Karpas-422 (cell line): ENCODE data around the gene PRKG1. TPM values are rescaled to one million over a fixed set of nuclear protein-coding genes. Genes with fewer than 3 reads are reported as not detected.

Experiments
- DNase-seq: peaks from one replicate; pipeline ENCODE4 v3.0.0-alpha.2; 2015
- H2AFZ ChIP-seq: fragments of 200-600 bp; sonication (generic); 2 replicates; pipeline ENCODE4 v1.6.1; 2014; ENCODE audit warnings: antibody characterized with exemption, low read length, mixed read lengths
- H3K27ac ChIP-seq: fragments of 200-600 bp; sonication (generic); 2 replicates; pipeline ENCODE4 v1.5.1; 2014; ENCODE audit warnings: mild to moderate bottlenecking, low read length, moderate library complexity
- H3K27me3 ChIP-seq: fragments of 200-600 bp; sonication (generic); 2 replicates; pipeline ENCODE4 v1.6.1; 2014; ENCODE audit warnings: low read length, mixed read lengths
- H3K36me3 ChIP-seq: fragments of 200-600 bp; sonication (generic); 2 replicates; pipeline ENCODE4 v1.6.1; 2014; ENCODE audit warnings: low read length, mixed read lengths; ENCODE audit not compliant: insufficient read depth
- H3K4me1 ChIP-seq: fragments of 200-600 bp; sonication (generic); 2 replicates; pipeline ENCODE4 v1.6.1; 2014; ENCODE audit warnings: mild to moderate bottlenecking, low read length, mixed read lengths
- H3K4me2 ChIP-seq: fragments of 200-600 bp; sonication (generic); 2 replicates; pipeline ENCODE4 v1.6.1; 2014; ENCODE audit warnings: low read length, low read depth, mild to moderate bottlenecking; ENCODE audit not compliant: poor library complexity, severe bottlenecking
- H3K4me3 ChIP-seq: fragments of 200-600 bp; sonication (generic); 2 replicates; pipeline ENCODE4 v1.5.1; 2014; ENCODE audit warnings: mild to moderate bottlenecking, antibody characterized with exemption, low read length, mixed read lengths
- H3K79me2 ChIP-seq: fragments of 200-600 bp; sonication (generic); 2 replicates; pipeline ENCODE4 v1.6.1; 2014; ENCODE audit warnings: mild to moderate bottlenecking, low read length, mixed read lengths
- H3K9ac ChIP-seq: fragments of 200-600 bp; sonication (generic); 2 replicates; pipeline ENCODE4 v1.6.0; 2014; ENCODE audit warnings: low read length
- H3K9me2 ChIP-seq: fragments of 200-600 bp; sonication (generic), shearing (Covaris generic); replicated peaks from 2 replicates; pipeline ENCODE4 v1.6.0; 2014; ENCODE audit warnings: mild to moderate bottlenecking, low read length, moderate library complexity; ENCODE audit not compliant: insufficient read depth
- H3K9me3 ChIP-seq: fragments of 300-700, 200-600 bp; sonication (generic); 2 replicates; pipeline ENCODE4 v1.6.1; 2014; ENCODE audit warnings: low read length, mixed read lengths
- H4K20me1 ChIP-seq: fragments of 200-600 bp; sonication (generic); 2 replicates; pipeline ENCODE4 v1.6.1; 2014; ENCODE audit warnings: mild to moderate bottlenecking, antibody characterized with exemption, low read length, low read depth; ENCODE audit not compliant: insufficient read depth
- total RNA-seq: library from RNA; depleted of rRNA; stranded (reverse); fragments of >200 nt; shearing (Covaris generic); gene quantifications from 2 replicates; pipeline ENCODE4 v1.2.3, GENCODE V29; 2014; ENCODE audit warnings: low replicate concordance

The PRKG1 gene
- total RNA-seq, 1 experiment from 2014 or later: not detected

GRCh38 chr10:52129410-52130178, 1055.3 kb downstream of the PRKG1 start:
- Histone ChIP-seq H3K4me3 (no peak overlapping the region), H3K9ac (no peak overlapping the region), H3K27me3 (no peaks in the 10 kb centered on the region), H3K27ac (no peak overlapping the region), H3K79me2 (no peaks in the 10 kb centered on the region), H3K9me2 (no peaks in the 10 kb centered on the region), H2AFZ (no peak overlapping the region), H4K20me1 (no peaks in the 10 kb centered on the region), H3K36me3 (no peaks in the 10 kb centered on the region), H3K9me3 (peaks cover 7% of the 10 kb centered on the region; the same call in 1 of the 2 replicates), H3K4me2 (no peak overlapping the region), H3K4me1 (no peaks in the 10 kb centered on the region)
- no peak for DNase-seq

GRCh38 chr10:52135101-52135500, 1060.8 kb downstream of the PRKG1 start:
- DNase-seq: no peak
- H2AFZ ChIP-seq: no peak overlapping the region
- no peaks in the 10 kb centered on the region for H3K79me2 ChIP-seq
- H4K20me1 ChIP-seq: no peaks in the 10 kb centered on the region
- no peaks in the 10 kb centered on the region for H3K36me3 ChIP-seq
- H3K27me3 ChIP-seq: no peaks in the 10 kb centered on the region
- no peak overlapping the region for H3K27ac ChIP-seq
- no peak overlapping the region for H3K9ac ChIP-seq
- no peaks in the 10 kb centered on the region for H3K9me2 ChIP-seq
- no peak overlapping the region for H3K4me2 ChIP-seq
- H3K4me3 ChIP-seq: no peak overlapping the region
- H3K4me1 ChIP-seq: no peaks in the 10 kb centered on the region
- peaks cover 8% of the 10 kb centered on the region; the same call in 1 of the 2 replicates for H3K9me3 ChIP-seq

- H3K9ac ChIP-seq: no peak overlapping the region
- H3K36me3 ChIP-seq: no peaks in the 10 kb centered on the region
- no peak overlapping the region for H3K27ac ChIP-seq
- no peak overlapping the region for H3K4me2 ChIP-seq
- H3K9me2 ChIP-seq: peaks cover 2% of the 10 kb centered on the region; the same call in 1 of the 2 replicates
- no peaks in the 10 kb centered on the region for H4K20me1 ChIP-seq
- no peak overlapping the region for H2AFZ ChIP-seq
- H3K9me3 ChIP-seq: peaks cover 4% of the 10 kb centered on the region; the same call in 1 of the 2 replicates
- H3K4me1 ChIP-seq: no peaks in the 10 kb centered on the region
- H3K4me3 ChIP-seq: no peak overlapping the region
- H3K27me3 ChIP-seq: no peaks in the 10 kb centered on the region
- no peaks in the 10 kb centered on the region for H3K79me2 ChIP-seq
- no peak for DNase-seq
Measured at GRCh38 chr10:52136921-52137320, 1062.6 kb downstream of the PRKG1 start.

- peaks cover 2% of the 10 kb centered on the region; the same call in 1 of the 2 replicates for H3K9me2 ChIP-seq
- no peak overlapping the region for H3K4me2 ChIP-seq
- H2AFZ ChIP-seq: no peak overlapping the region
- no peak overlapping the region for H3K27ac ChIP-seq
- H4K20me1 ChIP-seq: no peaks in the 10 kb centered on the region
- no peaks in the 10 kb centered on the region for H3K27me3 ChIP-seq
- no peak for DNase-seq
- H3K36me3 ChIP-seq: no peaks in the 10 kb centered on the region; the same call in 1 of the 2 replicates
- no peaks in the 10 kb centered on the region for H3K4me1 ChIP-seq
- H3K79me2 ChIP-seq: no peaks in the 10 kb centered on the region
- no peak overlapping the region for H3K9ac ChIP-seq
- H3K4me3 ChIP-seq: no peak overlapping the region
- H3K9me3 ChIP-seq: peaks cover 17% of the 10 kb centered on the region
Measured at GRCh38 chr10:52143338-52143737, 1069.1 kb downstream of the PRKG1 start.

- Histone ChIP-seq H3K9me3 (peaks cover 17% of the 10 kb centered on the region), H3K79me2 (no peaks in the 10 kb centered on the region), H3K27me3 (no peaks in the 10 kb centered on the region), H4K20me1 (no peaks in the 10 kb centered on the region), H3K36me3 (no peaks in the 10 kb centered on the region; the same call in 1 of the 2 replicates), H2AFZ (no peak overlapping the region), H3K27ac (no peak overlapping the region), H3K4me1 (no peaks in the 10 kb centered on the region), H3K4me3 (no peak overlapping the region), H3K9ac (no peak overlapping the region), H3K4me2 (no peak overlapping the region), H3K9me2 (peaks cover 2% of the 10 kb centered on the region; the same call in 1 of the 2 replicates)
- no peak for DNase-seq
Measured at GRCh38 chr10:52145636-52146035, 1071.3 kb downstream of the PRKG1 start.

- Histone ChIP-seq H3K79me2 (no peaks in the 10 kb centered on the region), H3K27ac (no peak overlapping the region), H3K4me2 (no peak overlapping the region), H3K4me1 (no peaks in the 10 kb centered on the region), H3K9me3 (peaks cover 17% of the 10 kb centered on the region), H3K4me3 (no peak overlapping the region), H2AFZ (no peak overlapping the region), H3K9me2 (no peaks in the 10 kb centered on the region; the same call in 1 of the 2 replicates), H3K9ac (no peak overlapping the region), H4K20me1 (no peaks in the 10 kb centered on the region), H3K27me3 (no peaks in the 10 kb centered on the region), H3K36me3 (no peaks in the 10 kb centered on the region; the same call in 1 of the 2 replicates)
- DNase-seq: no peak
Measured at GRCh38 chr10:52146766-52147165, 1072.5 kb downstream of the PRKG1 start.

GRCh38 chr10:52170776-52171175, 1096.5 kb downstream of the PRKG1 start:
- no peak overlapping the region for H3K4me2 ChIP-seq

GRCh38 chr10:52172581-52172980, 1098.3 kb downstream of the PRKG1 start:
- H3K27ac ChIP-seq: no peak overlapping the region
- H3K27me3 ChIP-seq: no peaks in the 10 kb centered on the region
- no peak overlapping the region for H3K9ac ChIP-seq
- no peak overlapping the region for H3K4me2 ChIP-seq
- DNase-seq: no peak
- H3K9me2 ChIP-seq: no peaks in the 10 kb centered on the region
- H4K20me1 ChIP-seq: no peaks in the 10 kb centered on the region
- no peak overlapping the region for H3K4me3 ChIP-seq
- H3K4me1 ChIP-seq: no peaks in the 10 kb centered on the region
- no peaks in the 10 kb centered on the region for H3K36me3 ChIP-seq
- peaks cover 16% of the 10 kb centered on the region for H3K9me3 ChIP-seq
- no peak overlapping the region for H2AFZ ChIP-seq
- no peaks in the 10 kb centered on the region for H3K79me2 ChIP-seq

More at GRCh38 chr10:52170776-52171175, 1096.5 kb downstream of the PRKG1 start:
- Histone ChIP-seq H3K36me3 (no peaks in the 10 kb centered on the region), H4K20me1 (no peaks in the 10 kb centered on the region), H3K4me1 (no peaks in the 10 kb centered on the region), H3K79me2 (no peaks in the 10 kb centered on the region), H3K27me3 (no peaks in the 10 kb centered on the region), H2AFZ (no peak overlapping the region), H3K9me3 (peaks cover 12% of the 10 kb centered on the region), H3K9ac (no peak overlapping the region), H3K27ac (no peak overlapping the region), H3K4me3 (no peak overlapping the region), H3K9me2 (no peaks in the 10 kb centered on the region)
- DNase-seq: no peak
